ENCODE measurements around the gene ZNF768.

- TF ChIP-seq CTCF (IDR thresholded peaks at IDR 0.05), result no peak
- TF ChIP-seq POLR2A (IDR thresholded peaks at IDR 0.05), result no peak
These were observed 4.9 kb downstream of the ZNF768 start for GRCh38 chr16:30521476-30521872.

Measured in breast epithelium (tissue), 3 donors.